Measurements from ENCODE around the gene RASSF6. TPM values are rescaled to one million over a fixed set of nuclear protein-coding genes. Genes with fewer than 3 reads are reported as not detected.

RASSF6 gene
- total RNA-seq, 1 experiment from 2014 or later: 2.4 TPM

GRCh38 chr4:73612032-73612431, 8.2 kb downstream of the RASSF6 start:
- Histone ChIP-seq H3K36me3 (ENCODE audit: control insufficient read depth, insufficient read depth, low read length) (no peaks in the 10 kb centered on the region), H3K4me1 (peaks cover 14% of the 10 kb centered on the region), H3K4me3 (ENCODE audit: low read depth, low read length) (no peak overlapping the region), H3K27me3 (replicated peaks; ENCODE audit: control insufficient read depth, insufficient read depth, low read length) (no peaks in the 10 kb centered on the region), H3K9me3 (no peaks in the 10 kb centered on the region)
- Mint-ChIP-seq H3K4me3 (ENCODE audit: unreplicated experiment) (no peak overlapping the region), H3K36me3 (ENCODE audit: insufficient read depth, unreplicated experiment) (no peaks in the 10 kb centered on the region), H3K27me3 (ENCODE audit: insufficient read depth, unreplicated experiment) (no peaks in the 10 kb centered on the region), H3K4me1 (ENCODE audit: low read depth, unreplicated experiment) (peaks cover 27% of the 10 kb centered on the region), H3K27ac (ENCODE audit: unreplicated experiment) (no peak overlapping the region), H3K9me3 (ENCODE audit: unreplicated experiment) (no peaks in the 10 kb centered on the region)
- intact Hi-C loops (cut with micrococcal nuclease; ENCODE audit: unreplicated experiment): no loop called here
- ChIA-PET POLR2A (no interaction called here), CTCF (interaction anchor here (0.6 kb wide), 1 partner anchor 8 kb away, joined by 3 read pairs; the partner anchor contains the start of gene RASSF6)
- DNase-seq: no peak
- no TSS peak for BruUV-seq (replicated peaks)
- no peak for TF ChIP-seq CTCF (IDR thresholded peaks at IDR 0.05; ENCODE audit: insufficient read depth in 1 of 2, low read depth in 1 of 2, low read length in 1 of 2, severe bottlenecking in 1 of 2, unreplicated experiment in 1 of 2)

- Histone ChIP-seq H3K36me3 (ENCODE audit: control insufficient read depth, insufficient read depth, low read length) (no peaks in the 10 kb centered on the region), H3K9me3 (no peaks in the 10 kb centered on the region), H3K4me1 (peaks cover 20% of the 10 kb centered on the region), H3K27me3 (replicated peaks; ENCODE audit: control insufficient read depth, insufficient read depth, low read length) (no peaks in the 10 kb centered on the region), H3K4me3 (ENCODE audit: low read depth, low read length) (no peak overlapping the region)
- H3K27ac Mint-ChIP-seq (ENCODE audit: unreplicated experiment): no peak overlapping the region
- H3K36me3 Mint-ChIP-seq (ENCODE audit: insufficient read depth, unreplicated experiment): no peaks in the 10 kb centered on the region
- H3K4me1 Mint-ChIP-seq (ENCODE audit: low read depth, unreplicated experiment): peaks cover 37% of the 10 kb centered on the region
- H3K27me3 Mint-ChIP-seq (ENCODE audit: insufficient read depth, unreplicated experiment): no peaks in the 10 kb centered on the region
- H3K9me3 Mint-ChIP-seq (ENCODE audit: unreplicated experiment): no peaks in the 10 kb centered on the region
- POLR2A ChIA-PET: no interaction called here
- intact Hi-C loops (cut with micrococcal nuclease; ENCODE audit: unreplicated experiment): no loop called here
- TF ChIP-seq CTCF (IDR thresholded peaks at IDR 0.05; ENCODE audit: insufficient read depth in 1 of 2, low read depth in 1 of 2, low read length in 1 of 2, severe bottlenecking in 1 of 2, unreplicated experiment in 1 of 2): no peak
- H3K4me3 Mint-ChIP-seq (ENCODE audit: unreplicated experiment): no peak overlapping the region
- no peak for DNase-seq
- no TSS peak for BruUV-seq (replicated peaks)
- CTCF ChIA-PET: interaction anchor here (0.6 kb wide), 1 partner anchor 11 kb away, joined by 3 read pairs; no protein-coding TSS in a partner anchor
These were observed 10.5 kb downstream of the RASSF6 start for GRCh38 chr4:73609706-73610105.

GRCh38 chr4:73608689-73609594, 11.3 kb downstream of the RASSF6 start:
- no TSS peak for BruUV-seq (replicated peaks)
- H3K9me3 ChIP-seq: no peaks in the 10 kb centered on the region
- peaks cover 25% of the 10 kb centered on the region for H3K4me1 ChIP-seq
- no peak for TF ChIP-seq CTCF (IDR thresholded peaks at IDR 0.05; ENCODE audit: insufficient read depth in 1 of 2, low read depth in 1 of 2, low read length in 1 of 2, severe bottlenecking in 1 of 2, unreplicated experiment in 1 of 2)
- intact Hi-C loops (cut with micrococcal nuclease; ENCODE audit: unreplicated experiment): no loop called here
- DNase-seq: no peak
- Mint-ChIP-seq H3K27me3 (ENCODE audit: insufficient read depth, unreplicated experiment) (no peaks in the 10 kb centered on the region), H3K4me3 (ENCODE audit: unreplicated experiment) (no peak overlapping the region), H3K27ac (ENCODE audit: unreplicated experiment) (no peak overlapping the region), H3K36me3 (ENCODE audit: insufficient read depth, unreplicated experiment) (no peaks in the 10 kb centered on the region), H3K9me3 (ENCODE audit: unreplicated experiment) (no peaks in the 10 kb centered on the region), H3K4me1 (ENCODE audit: low read depth, unreplicated experiment) (peaks cover 35% of the 10 kb centered on the region)
- ChIA-PET POLR2A (no interaction called here), CTCF (interaction anchor here (0.6 kb wide), 1 partner anchor 12 kb away, joined by 3 read pairs; no protein-coding TSS in a partner anchor)
- no peak overlapping the region for H3K4me3 ChIP-seq (ENCODE audit: low read depth, low read length)
- no peaks in the 10 kb centered on the region for H3K36me3 ChIP-seq (ENCODE audit: control insufficient read depth, insufficient read depth, low read length)
- H3K27me3 ChIP-seq (replicated peaks; ENCODE audit: control insufficient read depth, insufficient read depth, low read length): no peaks in the 10 kb centered on the region
